Measurements from ENCODE around the gene ZNF518A.

DNA sequence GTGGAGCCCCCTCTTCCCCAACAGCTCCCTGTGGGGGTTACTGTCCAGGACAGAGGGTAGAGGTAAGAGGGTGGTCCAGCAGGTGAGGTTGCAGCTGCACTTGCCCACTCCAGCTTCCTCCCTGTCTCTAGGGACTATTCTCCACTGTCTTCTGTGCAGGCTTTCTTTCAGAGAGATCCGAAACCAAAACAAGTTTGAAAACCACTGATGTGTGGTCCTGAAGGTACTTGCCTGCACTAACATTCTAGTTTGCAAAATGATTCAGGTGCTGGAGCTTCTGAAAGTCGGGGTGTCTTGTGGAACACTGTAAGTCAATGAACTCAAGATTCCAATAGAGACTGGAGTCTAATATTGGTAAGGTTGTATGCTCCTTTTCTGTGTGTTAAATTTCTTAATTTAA, 78.2 kb downstream of the ZNF518A start:
- TF ChIP-seq CTCF (IDR thresholded peaks at IDR 0.05; ENCODE audit: low read depth, low read length, poor library complexity, severe bottlenecking), result no peak
- TF ChIP-seq EZH2phosphoT487 (IDR thresholded peaks at IDR 0.05; ENCODE audit: borderline replicate concordance, low read length), result no peak
